ENCODE results near the gene RSPH10B2.
"Not testable (repeated sequence)": the region's sequence is repeated elsewhere in the genome, so short reads cannot be mapped to it uniquely, and the experiment has no call there.

The RSPH10B2 gene

DNA sequence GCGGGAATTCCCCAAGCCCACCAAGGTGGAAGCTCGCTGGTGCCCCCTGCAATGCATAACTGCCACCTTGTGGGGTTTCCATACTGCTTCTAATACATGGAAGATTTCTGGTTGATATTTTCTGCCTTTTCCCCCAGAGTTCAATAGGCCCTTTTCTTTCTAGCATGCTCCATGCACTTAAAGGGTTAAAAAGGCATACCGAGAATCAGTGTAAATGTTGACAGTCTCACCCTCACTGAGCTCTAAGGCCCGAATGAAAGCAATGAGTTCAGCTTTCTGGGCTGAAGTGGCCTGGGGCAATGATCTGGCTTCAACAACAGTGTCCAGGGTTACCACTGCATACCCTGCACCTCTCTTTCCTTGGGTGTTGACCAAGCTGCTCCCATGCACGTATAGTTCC, 89.2 kb downstream of the RSPH10B2 start:
- not testable (repeated sequence) for DNase-seq

DNA sequence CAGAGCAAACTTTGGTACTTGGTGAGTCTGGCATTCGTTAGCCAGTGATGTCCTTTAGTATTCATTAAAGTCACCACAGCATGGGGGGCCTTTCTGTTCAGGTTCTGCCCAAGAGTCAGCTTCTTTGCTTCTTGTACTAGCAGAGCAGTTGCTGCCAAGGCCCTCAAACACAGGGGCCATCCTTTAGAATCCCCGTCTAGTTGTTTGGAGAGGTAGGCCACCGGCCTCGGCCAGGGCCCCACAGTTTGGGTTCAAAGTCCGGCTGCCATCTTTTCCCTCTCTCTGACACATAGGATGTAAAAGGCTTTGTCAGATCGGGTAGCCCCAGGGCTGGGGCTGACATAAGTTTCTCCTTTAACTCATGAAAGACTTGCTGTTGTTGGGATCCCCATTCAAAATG, 89.8 kb downstream of the RSPH10B2 start:
- DNase-seq: not testable (repeated sequence)

DNA sequence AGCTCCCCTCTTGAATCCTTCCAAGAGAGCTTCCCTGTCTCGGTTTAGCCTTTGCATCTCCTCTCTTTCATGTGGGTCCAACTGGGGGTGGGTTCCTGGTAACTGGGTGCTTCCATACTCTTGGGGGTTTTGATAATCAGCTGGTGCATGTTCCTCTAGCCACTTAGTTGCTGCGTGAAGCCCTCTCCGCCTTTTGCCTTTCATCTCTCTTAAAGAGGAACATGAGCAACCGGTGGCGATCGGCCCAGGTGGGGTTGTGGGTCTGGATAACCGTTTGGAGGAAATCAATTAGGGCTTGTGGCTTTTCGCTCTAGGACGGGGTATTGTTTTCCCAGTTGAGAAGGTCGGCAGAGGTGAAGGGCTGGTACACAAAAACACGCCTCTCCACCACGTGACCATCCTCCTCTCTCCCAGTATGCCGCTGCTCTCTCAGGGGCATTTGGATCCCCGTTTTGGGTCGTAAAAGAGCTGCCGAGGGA, 92.1 kb downstream of the RSPH10B2 start:
- not testable (repeated sequence) for DNase-seq

DNA sequence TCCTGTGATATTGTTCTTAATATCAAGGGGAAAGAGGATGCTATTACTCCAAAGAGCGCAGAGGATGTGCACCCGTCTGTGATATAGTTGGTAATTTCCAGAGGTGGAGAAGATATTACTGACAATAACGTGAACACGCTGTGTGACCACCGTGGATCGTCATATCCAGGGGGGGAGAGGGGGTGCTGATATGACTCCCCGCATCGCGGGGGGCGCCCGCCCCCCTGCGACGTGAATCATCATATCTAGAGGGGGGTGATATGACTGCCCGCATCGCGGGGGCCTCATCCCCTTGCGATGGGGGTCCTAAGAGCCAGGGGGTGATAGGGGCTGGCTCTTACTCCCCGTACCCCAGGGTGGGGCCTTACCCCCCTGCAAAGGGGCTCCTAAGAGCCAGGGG, 93.8 kb downstream of the RSPH10B2 start:
- not testable (repeated sequence) for DNase-seq
